K562 (cell line): ENCODE measurements around the gene RAP1A. TPM values are rescaled to one million over a fixed set of nuclear protein-coding genes. Genes with fewer than 3 reads are reported as not detected.
A peak's percentile ranks its signal among the peaks of the same experiment; 100 is the strongest.

ENCODE experiments used
- BHLHE40 ChIP-seq: IDR thresholded peaks from 2 replicates; pipeline ENCODE4 v1.6.1; 2011; ENCODE audit warnings: low read length, improper control_type of control experiment
- C11orf30 ChIP-seq: fragments of 450-650 bp; IDR thresholded peaks from 2 replicates; pipeline ENCODE4 v1.6.1; 2016; ENCODE audit warnings: low read depth, mild to moderate bottlenecking
- HDAC1 ChIP-seq, 2 experiments: fragments of 450-650 bp; IDR thresholded peaks; 2 replicates each; pipeline ENCODE4 v1.6.1; 2016 to 2017; ENCODE audit warnings: inconsistent platforms in 1 of 2, mild to moderate bottlenecking in 1 of 2, moderate library complexity in 1 of 2
- HMG20B ChIP-seq: fragments of 250-450 bp; sonication (Bioruptor Pico); IDR thresholded peaks from 2 replicates; pipeline ENCODE4 v1.5.0; 2021; ENCODE audit warnings: mild to moderate bottlenecking
- MAZ ChIP-seq, 2 experiments: fragments of 450-650 bp in 1 of 2; sonication (generic) in 1 of 2; formaldehyde crosslinking; IDR thresholded peaks in 1 of 2; conservative IDR thresholded peaks in 1 of 2; 2 replicates each; pipeline versions ENCODE4 v1.4.0 to v1.5.0; 2020; ENCODE audit warnings: mild to moderate bottlenecking in 1 of 2, missing genetic modification reagents in 1 of 2
- MXD1 ChIP-seq: fragments of 250-450 bp; sonication (Bioruptor Pico); IDR thresholded peaks from 2 replicates; pipeline ENCODE4 v1.8.0; 2021; ENCODE audit warnings: borderline replicate concordance, mild to moderate bottlenecking, moderate library complexity; ENCODE audit not compliant: poor library complexity, severe bottlenecking
- NR4A1 ChIP-seq, 2 experiments: fragments of 250-450 bp in 1 of 2; fragments of 450-650 bp in 1 of 2; sonication (Bioruptor Pico) in 1 of 2; IDR thresholded peaks; 2 replicates each; pipeline versions ENCODE4 v1.4.0 to v1.6.1; 2016 to 2020; ENCODE audit warnings: mild to moderate bottlenecking in 2 of 2, missing compliant biosample characterization in 1 of 2, missing genetic modification characterization in 1 of 2, moderate library complexity in 1 of 2
- SLC30A9 ChIP-seq: fragments of 250-450 bp; sonication (Bioruptor Pico); IDR thresholded peaks from 2 replicates; pipeline ENCODE4 v1.8.0; 2022; ENCODE audit warnings: mild to moderate bottlenecking, moderate library complexity
- SMARCA5 ChIP-seq: fragments of 450-650 bp; IDR thresholded peaks from 2 replicates; pipeline ENCODE4 v1.6.1; 2016
- SRSF7 ChIP-seq: fragments of 200-400 bp; formaldehyde crosslinking; optimal IDR thresholded peaks from 2 replicates; pipeline ENCODE3; 2017; ENCODE audit warnings: mild to moderate bottlenecking, low read depth, low read length
- STAG1 ChIP-seq: sonication (generic); formaldehyde crosslinking; IDR thresholded peaks from 2 replicates; pipeline ENCODE4 v1.5.0; 2020; ENCODE audit warnings: missing genetic modification reagents, borderline replicate concordance
- ZBTB11 ChIP-seq, 3 experiments: fragments of 200-800 bp in 1 of 3; fragments of 250-450 bp in 1 of 3; fragments of 450-650 bp in 1 of 3; sonication (Bioruptor Pico) in 1 of 3; sonication (Bioruptor generic) in 1 of 3; formaldehyde crosslinking in 1 of 3; IDR thresholded peaks; 2 replicates each; pipeline versions ENCODE4 v1.6.1 to v1.8.0; 2016 to 2022; ENCODE audit warnings: mild to moderate bottlenecking in 2 of 3, missing genetic modification characterization in 2 of 3, missing compliant biosample characterization in 1 of 3, moderate library complexity in 1 of 3
- ZNF778 ChIP-seq: fragments of 450-650 bp; formaldehyde crosslinking; IDR thresholded peaks from 2 replicates; pipeline ENCODE4 v1.4.0; 2020; ENCODE audit warnings: mild to moderate bottlenecking, moderate library complexity
- polyA plus RNA-seq, 8 experiments: library from polyadenylated mRNA; depleted of rRNA in 4 of 8; stranded (reverse) in 5 of 8; unstranded in 3 of 8; fragments of >200 nt; fragmentation: Nextera tagmentation in 2 of 8; fragmentation: Illumina TruSeq in 1 of 8; extraction: Ambion mirVana in 2 of 8; extraction: Trizol in 1 of 8; gene quantifications; 2 replicates each; pipeline versions ENCODE4 v1.2.1 to v1.2.3, GENCODE V29; 2011 to 2014; ENCODE audit warnings: inconsistent platforms in 1 of 8, missing spikeins in 1 of 8
- total RNA-seq, 7 experiments: library from RNA; depleted of rRNA in 6 of 7; stranded (reverse); fragments of >200 nt in 6 of 7; fragmentation: Illumina TruSeq in 2 of 7; extraction: Trizol in 2 of 7; gene quantifications; 2 replicates each; pipeline versions ENCODE4 v1.2.1 to v1.2.3, GENCODE V29; 2011 to 2021; ENCODE audit warnings: low replicate concordance in 1 of 7
- TF ChIP-seq, protein P1 (sequence below): fragments of 450-650 bp; IDR thresholded peaks from 2 replicates; pipeline ENCODE4 v1.6.1; 2017; ENCODE audit warnings: antibody characterized with exemption

RAP1A gene
- total and polyA plus RNA-seq, 9 of the 15 experiments (the other 6 are each of a cell fraction or from before 2014, with no cell fraction given), result 13.4 to 86.2 (median 32.5) TPM

DNA sequence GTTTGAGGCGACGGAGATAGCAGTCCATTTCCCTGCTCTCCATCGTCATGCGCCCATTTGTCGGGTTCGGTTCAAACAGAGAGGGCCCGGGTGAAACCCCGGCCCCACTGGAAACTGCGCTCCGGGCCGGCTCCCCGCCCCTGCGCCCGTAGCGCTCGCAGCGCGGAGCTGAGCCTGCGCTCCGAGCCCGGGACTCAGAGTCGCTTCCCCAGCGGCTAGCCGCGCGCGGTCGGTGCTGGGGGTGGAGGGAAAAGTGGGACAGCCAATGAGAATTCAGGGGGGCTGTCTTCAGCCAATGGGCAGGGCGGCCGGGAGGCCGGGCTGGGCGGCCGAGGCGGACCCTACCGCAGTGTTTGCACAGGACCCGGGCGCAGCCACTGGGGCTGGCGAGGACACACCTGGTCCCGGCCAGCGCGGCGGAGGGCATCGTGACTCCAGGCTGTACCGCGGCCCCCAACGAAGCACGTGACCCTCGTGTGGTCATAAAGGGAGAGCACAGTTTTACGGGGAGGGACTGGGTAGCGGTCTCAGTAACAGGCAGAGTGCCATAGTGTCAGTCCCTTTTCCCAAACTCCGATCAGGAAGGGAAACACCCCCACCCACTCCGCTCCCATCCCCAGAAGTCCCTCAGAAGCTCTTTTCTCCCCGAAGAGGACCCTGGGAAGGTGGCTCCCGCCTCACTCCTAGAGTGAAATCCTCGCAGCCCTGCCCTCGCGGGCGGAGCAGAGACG is 119.8 kb downstream of the RAP1A start, which contains the start of gene INKA2 (continued):
- TF ChIP-seq ZBTB11 (CRISPR knock-in tag; IDR thresholded peaks at IDR 0.05), result no peak
- no peak; the same call in 1 of the 2 replicates for TF ChIP-seq NR4A1 (CRISPR knock-in tag; IDR thresholded peaks at IDR 0.05)
- TF ChIP-seq NR4A1 (tag; IDR thresholded peaks at IDR 0.05), result no peak
- no peak for TF ChIP-seq SLC30A9 (CRISPR knock-in tag)
- peak; percentile 82 for TF ChIP-seq BHLHE40
- no peak for TF ChIP-seq STAG1 (CRISPR knock-in tag)
- TF ChIP-seq ZNF778 (CRISPR knock-in tag), result no peak
- TF ChIP-seq SMARCA5, result no peak
- TF ChIP-seq, protein P1, sequence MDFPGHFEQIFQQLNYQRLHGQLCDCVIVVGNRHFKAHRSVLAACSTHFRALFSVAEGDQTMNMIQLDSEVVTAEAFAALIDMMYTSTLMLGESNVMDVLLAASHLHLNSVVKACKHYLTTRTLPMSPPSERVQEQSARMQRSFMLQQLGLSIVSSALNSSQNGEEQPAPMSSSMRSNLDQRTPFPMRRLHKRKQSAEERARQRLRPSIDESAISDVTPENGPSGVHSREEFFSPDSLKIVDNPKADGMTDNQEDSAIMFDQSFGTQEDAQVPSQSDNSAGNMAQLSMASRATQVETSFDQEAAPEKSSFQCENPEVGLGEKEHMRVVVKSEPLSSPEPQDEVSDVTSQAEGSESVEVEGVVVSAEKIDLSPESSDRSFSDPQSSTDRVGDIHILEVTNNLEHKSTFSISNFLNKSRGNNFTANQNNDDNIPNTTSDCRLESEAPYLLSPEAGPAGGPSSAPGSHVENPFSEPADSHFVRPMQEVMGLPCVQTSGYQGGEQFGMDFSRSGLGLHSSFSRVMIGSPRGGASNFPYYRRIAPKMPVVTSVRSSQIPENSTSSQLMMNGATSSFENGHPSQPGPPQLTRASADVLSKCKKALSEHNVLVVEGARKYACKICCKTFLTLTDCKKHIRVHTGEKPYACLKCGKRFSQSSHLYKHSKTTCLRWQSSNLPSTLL, result no peak
- no peak for TF ChIP-seq C11orf30
- TF ChIP-seq MAZ (CRISPR knock-in tag; conservative IDR thresholded peaks at IDR 0.05 in 1 of 2, IDR thresholded peaks at IDR 0.05 in 1 of 2), result peak in 1 of 2 experiments; percentile 59; a peak in 2 of 4 replicates
- no peak for TF ChIP-seq MXD1 (CRISPR knock-in tag)
- TF ChIP-seq HDAC1 (IDR thresholded peaks at IDR 0.05), result peak in 1 of 2 experiments; percentile 50; a peak in 1 of 4 replicates
- TF ChIP-seq SRSF7, result no peak
- no peak for TF ChIP-seq HMG20B (CRISPR knock-in tag)
